Measurements from ENCODE around the gene SPPL2B.

- TF ChIP-seq CSDC2 (CRISPR knock-in tag; IDR thresholded peaks at IDR 0.05) (no peak), ZFP3 (CRISPR knock-in tag; IDR thresholded peaks at IDR 0.05) (no peak), CREB5 (CRISPR knock-in tag; IDR thresholded peaks at IDR 0.05; ENCODE audit: low read depth) (no peak), GLIS3 (CRISPR knock-in tag; IDR thresholded peaks at IDR 0.05) (no peak)
Observed at GRCh38 chr19:2290441-2291184, 37.9 kb upstream of the SPPL2B start.

Data from SK-N-SH treated with all-trans-retinoic acid at 6 μM for 48 hours (cell line).